ENCODE data around the gene AUNIP.

DNA sequence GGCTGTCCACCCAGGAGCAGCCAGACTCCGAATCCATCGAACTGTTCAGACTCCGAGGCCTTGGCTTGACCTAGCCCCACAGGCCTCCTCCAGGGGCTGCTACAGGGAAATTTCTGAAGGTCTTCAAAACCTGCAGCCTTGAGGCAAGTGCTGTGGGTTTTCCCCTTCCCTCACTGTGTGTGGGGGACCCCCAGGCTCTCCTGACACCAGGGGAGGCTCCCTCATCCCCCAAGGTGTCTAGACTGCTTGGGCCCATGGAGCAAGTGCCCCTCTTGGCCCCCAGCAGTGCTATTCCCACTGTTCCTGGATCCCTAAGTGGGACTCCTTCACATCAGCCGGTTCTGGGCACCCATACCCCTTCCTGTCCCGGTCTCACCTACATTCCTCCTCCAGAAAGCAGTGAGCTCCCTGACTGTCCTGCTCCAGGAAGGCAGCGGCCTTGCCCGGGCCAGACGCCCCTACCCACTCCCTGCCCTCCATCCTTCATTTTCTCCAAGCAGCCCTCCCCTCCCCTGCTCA lies 15.4 kb upstream of the AUNIP start:
- TF ChIP-seq POLR2A (IDR thresholded peaks at IDR 0.05; ENCODE audit: low read length) (no peak), GATA1 (IDR thresholded peaks at IDR 0.05; ENCODE audit: low read depth, low read length) (no peak)
